Stimulated activated CD8-positive, alpha-beta memory T cell treated with anti-CD3 and anti-CD28 coated beads, Interleukin-4, amount 100 ng/mL, for 1 hour (primary cell): Measurements from ENCODE around the gene NTSR1.

Experiments
- DNase-seq, 2 donors: peaks; one replicate each; pipeline ENCODE4 v3.0.0-alpha.2; 2020; ENCODE audit warnings: low read depth in 2 of 2, low spot score in 1 of 2

NTSR1 gene

DNA sequence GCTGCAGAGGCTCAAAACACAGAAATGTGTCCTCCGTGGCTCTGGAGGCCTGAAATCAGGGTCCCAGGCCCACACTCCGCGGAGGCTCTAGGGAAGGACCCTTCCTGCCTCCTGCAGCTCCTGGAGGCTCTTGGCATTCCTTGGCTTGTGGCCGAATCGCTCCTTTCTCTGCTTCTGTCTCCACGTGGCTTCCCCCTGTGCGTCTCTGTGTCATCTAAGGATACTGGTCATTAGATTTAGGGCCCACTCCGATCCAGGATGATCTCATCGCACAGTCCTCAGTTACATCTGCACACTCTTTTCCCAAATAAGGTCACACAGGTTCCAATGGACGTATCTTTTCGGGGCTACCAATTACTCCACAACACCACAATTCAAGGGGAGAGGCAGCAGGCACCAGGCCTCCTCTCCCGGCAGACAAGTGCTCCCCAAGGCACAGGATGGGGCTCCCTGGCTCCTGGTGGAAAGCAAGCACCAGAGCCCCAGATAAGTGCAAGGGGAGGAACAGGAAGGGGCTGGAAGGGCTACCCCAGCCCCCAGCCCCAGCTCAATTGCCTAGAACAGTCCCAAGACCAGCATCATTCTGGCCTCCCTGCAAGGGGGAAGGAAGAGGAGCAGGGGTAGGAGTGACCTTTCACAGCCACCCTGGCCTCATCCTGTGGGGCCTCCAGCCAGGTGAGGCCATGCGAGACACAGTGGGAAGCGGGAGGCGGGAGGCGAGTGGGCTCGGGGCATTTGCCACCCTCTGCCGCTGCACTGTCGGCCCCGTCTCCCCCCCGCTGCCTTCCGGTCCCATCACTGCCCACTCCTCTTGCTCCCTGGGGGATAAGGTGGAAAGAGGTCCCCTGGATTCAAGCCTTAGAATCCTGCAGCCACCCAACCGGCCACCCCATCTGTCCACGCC lies 16.3 kb downstream of the NTSR1 start:
- DNase-seq, result no peak

GRCh38 chr20:62725596-62726268 lies 17.1 kb downstream of the NTSR1 start:
- no peak for DNase-seq

- DNase-seq, result no peak
Measured at GRCh38 chr20:62726276-62726675, 17.6 kb downstream of the NTSR1 start.

DNA sequence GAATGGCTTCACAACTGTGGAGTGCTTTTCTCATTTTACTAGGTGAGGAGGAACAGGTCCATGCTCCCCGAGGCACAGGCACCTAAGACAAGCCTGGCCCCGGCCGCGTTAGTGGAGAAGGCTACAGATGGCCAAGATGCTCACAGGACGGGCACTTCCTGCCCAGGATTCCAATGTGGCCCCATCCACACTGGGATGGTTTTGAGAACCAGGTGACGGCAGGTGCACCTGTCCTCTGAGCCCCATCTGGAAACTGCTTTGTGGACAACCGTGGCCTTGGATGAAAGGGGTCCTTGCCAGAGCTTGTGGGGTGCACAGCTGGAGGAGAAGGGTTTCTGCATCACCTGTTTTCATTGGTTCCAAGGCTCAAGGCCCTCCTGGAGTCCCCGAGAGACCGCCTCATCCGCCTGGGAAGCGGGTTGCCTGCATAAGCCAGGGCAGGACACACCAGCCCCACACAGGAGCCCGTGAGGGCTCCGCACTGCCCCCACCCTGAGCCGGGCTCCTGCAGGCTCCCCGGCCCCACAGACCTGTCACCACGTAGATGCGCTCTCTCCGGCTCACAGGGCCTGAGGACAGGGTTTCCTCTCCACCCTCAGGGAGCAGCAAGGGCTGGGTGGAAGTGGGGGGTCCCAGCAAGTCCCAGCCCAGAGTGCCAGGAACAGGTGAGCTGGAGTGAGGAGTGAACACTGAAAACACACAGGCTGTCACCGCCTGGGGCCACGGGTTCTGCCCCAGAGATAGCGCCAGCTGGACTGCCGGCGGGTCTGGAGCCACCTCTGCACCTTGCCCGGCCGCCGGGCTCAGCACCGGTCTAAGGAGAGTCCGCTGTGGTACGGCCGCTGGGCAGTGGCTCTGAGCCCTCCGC lies 18.3 kb downstream of the NTSR1 start:
- no peak for DNase-seq

- DNase-seq, result no peak
Measured at GRCh38 chr20:62727584-62728027, 19.0 kb downstream of the NTSR1 start.

GRCh38 chr20:62728028-62728780 lies 19.6 kb downstream of the NTSR1 start:
- DNase-seq, result no peak

- no peak for DNase-seq
Measured at GRCh38 chr20:62728781-62729300, 20.2 kb downstream of the NTSR1 start.

- no peak for DNase-seq
Measured at GRCh38 chr20:62730481-62730880, 21.8 kb downstream of the NTSR1 start.

DNA sequence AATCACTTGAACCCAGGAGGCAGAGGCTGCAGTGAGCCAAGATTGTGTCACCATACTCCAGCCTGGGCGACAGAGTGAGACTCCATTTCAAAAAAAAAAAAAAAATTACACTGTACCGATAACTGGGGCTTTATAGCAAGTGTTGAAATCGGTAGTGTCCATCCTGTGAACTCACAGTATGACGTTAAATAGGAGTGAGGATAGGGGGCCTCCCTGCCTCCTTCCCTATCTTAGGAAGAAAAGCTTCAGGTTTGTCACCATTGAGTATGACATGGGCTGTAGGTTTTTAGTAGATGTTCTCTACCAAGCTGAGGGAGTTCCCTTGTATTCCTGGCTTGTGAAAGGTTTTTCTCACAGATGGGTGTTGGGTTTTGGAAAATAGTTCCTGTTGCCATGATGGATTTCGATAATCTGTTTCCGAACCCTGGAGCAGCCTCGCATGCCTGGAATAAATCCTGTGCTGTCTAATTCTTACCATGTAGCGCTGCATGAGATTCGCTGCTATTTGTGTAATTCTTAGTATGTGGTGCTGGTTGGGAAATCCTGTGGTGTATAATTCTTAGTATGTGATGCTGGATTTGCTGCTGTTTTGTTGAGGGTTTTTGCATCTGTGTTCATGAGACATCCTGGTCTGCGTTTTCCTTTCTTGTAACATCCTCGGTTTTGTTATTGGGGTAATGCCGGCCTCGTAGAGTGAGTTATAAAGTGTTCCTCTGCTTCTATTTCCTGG lies 23.6 kb downstream of the NTSR1 start:
- no peak for DNase-seq

DNA sequence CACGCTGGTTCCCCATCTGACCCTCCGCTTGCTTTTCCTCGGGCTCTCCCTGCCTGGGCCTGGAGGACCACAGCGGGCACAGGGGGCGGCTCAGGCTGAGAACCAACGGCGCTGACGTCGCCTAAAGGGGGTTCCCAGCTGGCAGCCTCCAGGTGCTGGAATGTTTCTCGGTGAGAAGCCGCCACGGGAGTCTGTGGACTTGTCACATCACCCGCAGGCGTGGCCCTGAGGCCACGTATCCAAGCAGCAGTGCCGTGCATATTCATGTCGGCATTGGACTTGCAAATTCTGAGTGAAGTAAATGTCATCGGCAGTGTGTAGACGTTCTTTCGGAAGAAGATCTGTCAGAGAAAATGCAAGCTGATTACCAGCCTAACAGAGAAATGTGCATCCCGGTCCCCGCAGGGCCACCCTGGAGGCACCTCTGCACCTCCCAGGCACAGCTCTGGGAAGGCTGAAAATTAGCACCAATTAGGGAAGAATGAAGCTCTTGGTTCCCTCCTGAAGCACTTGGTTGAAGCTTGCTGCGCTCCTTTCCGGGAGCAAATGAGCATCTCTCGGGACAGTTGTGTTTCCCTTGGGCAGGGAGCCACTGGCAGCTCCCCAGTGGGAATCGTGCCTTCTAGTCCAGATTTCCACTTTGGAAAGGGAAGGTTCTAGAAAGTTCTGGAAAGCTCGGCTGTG lies 24.3 kb downstream of the NTSR1 start:
- no peak for DNase-seq

- DNase-seq, result no peak
Measured at GRCh38 chr20:62733526-62733842, 24.8 kb downstream of the NTSR1 start.

- no peak for DNase-seq
Measured at GRCh38 chr20:62733891-62734290, 25.3 kb downstream of the NTSR1 start.

- DNase-seq, result no peak
Measured at GRCh38 chr20:62734326-62734725, 25.7 kb downstream of the NTSR1 start.

- DNase-seq, result no peak
Measured at GRCh38 chr20:62734881-62735280, 26.2 kb downstream of the NTSR1 start.

- DNase-seq, result no peak
Measured at GRCh38 chr20:62735331-62735821, 26.7 kb downstream of the NTSR1 start.

GRCh38 chr20:62736026-62736406 lies 27.4 kb downstream of the NTSR1 start:
- no peak for DNase-seq

DNA sequence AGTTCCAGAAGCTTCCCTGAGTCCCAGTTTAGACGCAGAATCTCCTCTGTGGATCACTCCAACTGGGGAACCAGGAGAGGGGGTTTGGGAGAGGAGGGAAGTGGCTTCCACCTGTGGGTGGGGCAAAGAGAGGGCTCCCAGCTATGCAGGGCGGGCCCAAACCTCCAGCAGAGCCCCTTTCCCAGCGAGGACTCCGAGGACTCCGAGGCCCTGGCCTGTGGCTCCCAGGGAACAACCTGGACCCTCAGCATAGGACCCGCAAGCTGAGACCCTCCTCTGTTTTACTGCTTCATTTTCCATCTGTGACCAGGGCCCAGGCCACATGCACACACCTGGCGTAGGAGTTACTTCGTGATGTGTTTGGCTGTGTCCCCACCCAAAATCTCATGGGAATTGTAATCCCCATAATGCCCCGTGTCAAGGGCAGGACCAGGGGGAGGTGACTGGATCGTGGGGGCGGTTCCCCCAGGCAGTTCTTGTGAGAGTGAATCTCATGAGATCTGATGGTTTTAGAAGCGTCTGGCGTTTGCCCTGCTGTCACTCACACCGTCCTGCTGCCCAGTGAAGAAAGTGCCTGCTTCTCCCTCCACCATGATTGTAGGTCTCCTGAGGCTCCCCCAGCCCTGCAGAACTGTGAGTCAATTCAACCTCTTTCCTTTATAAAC lies 27.9 kb downstream of the NTSR1 start:
- DNase-seq, result no peak

GRCh38 chr20:62737271-62737811 lies 28.7 kb downstream of the NTSR1 start:
- DNase-seq, result no peak
